ENCODE data around the gene ZC3H13. TPM values are rescaled to one million over a fixed set of nuclear protein-coding genes. Genes with fewer than 3 reads are reported as not detected.

ZC3H13 gene
- total RNA-seq, 1 donor from 2014 or later = 39.6 TPM

GRCh38 chr13:45930177-45930576 is 122.4 kb downstream of the ZC3H13 start:
- peaks cover 25% of the 10 kb centered on the region for H3K27me3 Mint-ChIP-seq (ENCODE audit: low read depth)
- no peaks in the 10 kb centered on the region for H3K4me1 Mint-ChIP-seq (ENCODE audit: low read depth)
- no peaks in the 10 kb centered on the region for H3K9me3 Mint-ChIP-seq (ENCODE audit: low read depth)
- no peak overlapping the region for H3K4me3 Mint-ChIP-seq (ENCODE audit: unreplicated experiment)
- no peak for DNase-seq (ENCODE audit: low spot score)
- no peaks in the 10 kb centered on the region for H3K36me3 Mint-ChIP-seq (ENCODE audit: low read depth)
- no peak overlapping the region for H3K27ac Mint-ChIP-seq (ENCODE audit: unreplicated experiment)
- no peak for TF ChIP-seq CTCF (IDR thresholded peaks at IDR 0.05)

- no peak overlapping the region for H3K27ac Mint-ChIP-seq (ENCODE audit: unreplicated experiment)
- H3K36me3 Mint-ChIP-seq (ENCODE audit: low read depth) = no peaks in the 10 kb centered on the region
- DNase-seq (ENCODE audit: low spot score) = no peak
- H3K4me1 Mint-ChIP-seq (ENCODE audit: low read depth) = no peaks in the 10 kb centered on the region
- TF ChIP-seq CTCF (IDR thresholded peaks at IDR 0.05) = no peak
- H3K27me3 Mint-ChIP-seq (ENCODE audit: low read depth) = peaks cover 19% of the 10 kb centered on the region
- no peaks in the 10 kb centered on the region for H3K9me3 Mint-ChIP-seq (ENCODE audit: low read depth)
- no peak overlapping the region for H3K4me3 Mint-ChIP-seq (ENCODE audit: unreplicated experiment)
Measured at GRCh38 chr13:45928843-45929242, 123.7 kb downstream of the ZC3H13 start.

- H3K27ac Mint-ChIP-seq (ENCODE audit: unreplicated experiment) = no peak overlapping the region
- H3K4me1 Mint-ChIP-seq (ENCODE audit: low read depth) = no peaks in the 10 kb centered on the region
- H3K9me3 Mint-ChIP-seq (ENCODE audit: low read depth) = no peaks in the 10 kb centered on the region
- DNase-seq (ENCODE audit: low spot score) = no peak
- H3K4me3 Mint-ChIP-seq (ENCODE audit: unreplicated experiment) = no peak overlapping the region
- peaks cover 13% of the 10 kb centered on the region for H3K27me3 Mint-ChIP-seq (ENCODE audit: low read depth)
- no peak for TF ChIP-seq CTCF (IDR thresholded peaks at IDR 0.05)
- H3K36me3 Mint-ChIP-seq (ENCODE audit: low read depth) = no peaks in the 10 kb centered on the region
Measured at GRCh38 chr13:45928176-45928575, 124.4 kb downstream of the ZC3H13 start.

GRCh38 chr13:45926741-45927140 is 125.8 kb downstream of the ZC3H13 start:
- no peaks in the 10 kb centered on the region for H3K9me3 Mint-ChIP-seq (ENCODE audit: low read depth)
- TF ChIP-seq CTCF (IDR thresholded peaks at IDR 0.05) = no peak
- no peak overlapping the region for H3K4me3 Mint-ChIP-seq (ENCODE audit: unreplicated experiment)
- peaks cover 1% of the 10 kb centered on the region for H3K27me3 Mint-ChIP-seq (ENCODE audit: low read depth)
- no peak for DNase-seq (ENCODE audit: low spot score)
- no peaks in the 10 kb centered on the region for H3K4me1 Mint-ChIP-seq (ENCODE audit: low read depth)
- H3K27ac Mint-ChIP-seq (ENCODE audit: unreplicated experiment) = no peak overlapping the region
- no peaks in the 10 kb centered on the region for H3K36me3 Mint-ChIP-seq (ENCODE audit: low read depth)

- H3K27me3 Mint-ChIP-seq (ENCODE audit: low read depth) = no peaks in the 10 kb centered on the region
- TF ChIP-seq CTCF (IDR thresholded peaks at IDR 0.05) = peak; percentile 41
- no peaks in the 10 kb centered on the region for H3K9me3 Mint-ChIP-seq (ENCODE audit: low read depth)
- H3K36me3 Mint-ChIP-seq (ENCODE audit: low read depth) = no peaks in the 10 kb centered on the region
- no peaks in the 10 kb centered on the region for H3K4me1 Mint-ChIP-seq (ENCODE audit: low read depth)
- no peak for DNase-seq (ENCODE audit: low spot score)
- H3K27ac Mint-ChIP-seq (ENCODE audit: unreplicated experiment) = no peak overlapping the region
- H3K4me3 Mint-ChIP-seq (ENCODE audit: unreplicated experiment) = no peak overlapping the region
Measured at GRCh38 chr13:45925151-45925550, 127.4 kb downstream of the ZC3H13 start.
